Measurements from ENCODE around the gene EIF3D. TPM values are rescaled to one million over a fixed set of nuclear protein-coding genes. Genes with fewer than 3 reads are reported as not detected.
"Not testable (repeated sequence)": the region's sequence is repeated elsewhere in the genome, so short reads cannot be mapped to it uniquely, and the experiment has no call there.

Gene EIF3D
- polyA plus RNA-seq, 1 experiment = 349 TPM

DNA sequence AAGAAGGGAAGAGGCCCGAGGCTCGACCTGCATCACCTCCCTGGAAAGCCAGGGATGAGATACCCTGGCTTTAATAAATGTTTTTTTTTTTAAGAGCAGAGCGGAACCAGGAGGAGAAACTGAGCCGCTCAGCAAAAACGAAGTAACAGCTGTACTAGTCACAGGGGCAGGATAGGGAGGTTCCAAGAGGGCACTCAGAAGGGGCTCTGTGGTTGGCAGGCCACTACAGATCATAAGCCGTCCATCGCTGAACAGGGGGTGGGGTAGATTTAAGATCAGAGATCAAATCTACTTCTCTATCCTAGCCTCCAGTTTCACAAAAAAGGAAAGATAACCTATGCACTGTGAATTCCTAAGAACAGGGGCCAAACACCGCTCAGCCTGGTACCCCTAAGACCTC is 625 bp downstream of the EIF3D start:
- H3K4me3 ChIP-seq (ENCODE audit: low read depth, low read length) = peak overlapping the region; percentile 91
- POLR2A ChIA-PET = interaction anchor here (0.6 to 1.4 kb wide), 3 partner anchors 11 to 426 kb away, joined by 3 to 5 read pairs (median 3); no protein-coding TSS in a partner anchor
- no peaks in the 10 kb centered on the region for H3K27me3 ChIP-seq (ENCODE audit: control insufficient read depth, insufficient read depth, low read length)
- no peak for DNase-seq (ENCODE audit: low read depth, low spot score)
- H3K9me3 ChIP-seq (ENCODE audit: control insufficient read depth, insufficient read depth, low read length) = no peaks in the 10 kb centered on the region; the same call in 1 of the 2 replicates
- CTCF ChIA-PET = interaction anchor here (0.7 to 1.1 kb wide), 4 partner anchors 17 to 487 kb away, joined by 3 read pairs; no protein-coding TSS in a partner anchor
- TF ChIP-seq CTCF (IDR thresholded peaks at IDR 0.05; ENCODE audit: low read depth, low read length) = no peak
- peak overlapping the region; percentile 94 for H3K27ac ChIP-seq (ENCODE audit: low read depth, low read length)

- Histone ChIP-seq H3K9me3 (ENCODE audit: control insufficient read depth, insufficient read depth, low read length) (no peaks in the 10 kb centered on the region), H3K4me3 (ENCODE audit: low read depth, low read length) (no peak overlapping the region), H3K27me3 (ENCODE audit: control insufficient read depth, insufficient read depth, low read length) (no peaks in the 10 kb centered on the region), H3K27ac (ENCODE audit: low read depth, low read length) (no peak overlapping the region)
- TF ChIP-seq CTCF (IDR thresholded peaks at IDR 0.05; ENCODE audit: low read depth, low read length) = no peak
- no peak for DNase-seq (ENCODE audit: low read depth, low spot score)
- ChIA-PET CTCF (interaction anchor here (0.8 to 2.9 kb wide), 2 partner anchors 12 to 251 kb away, joined by 3 to 19 read pairs; no protein-coding TSS in a partner anchor), POLR2A (no interaction called here)
These were observed 6.3 kb downstream of the EIF3D start for GRCh38 chr22:36522662-36523061.

GRCh38 chr22:36520423-36520822 is 8.5 kb downstream of the EIF3D start:
- CTCF ChIA-PET = interaction anchor here (1.7 kb wide), 1 partner anchor 336 kb away, joined by 4 read pairs; no protein-coding TSS in a partner anchor
- Histone ChIP-seq H3K27ac (ENCODE audit: low read depth, low read length) (no peak overlapping the region), H3K27me3 (ENCODE audit: control insufficient read depth, insufficient read depth, low read length) (no peaks in the 10 kb centered on the region), H3K4me3 (ENCODE audit: low read depth, low read length) (no peak overlapping the region), H3K9me3 (ENCODE audit: control insufficient read depth, insufficient read depth, low read length) (no peaks in the 10 kb centered on the region)
- no peak for DNase-seq (ENCODE audit: low read depth, low spot score)
- POLR2A ChIA-PET = interaction anchor here (1.3 kb wide), 1 partner anchor 9 kb away, joined by 8 read pairs; no protein-coding TSS in a partner anchor
- TF ChIP-seq CTCF (IDR thresholded peaks at IDR 0.05; ENCODE audit: low read depth, low read length) = no peak

- DNase-seq (ENCODE audit: low read depth, low spot score); H3K27me3 ChIP-seq (ENCODE audit: control insufficient read depth, insufficient read depth, low read length); POLR2A ChIA-PET; H3K4me3 ChIP-seq (ENCODE audit: low read depth, low read length); H3K9me3 ChIP-seq (ENCODE audit: control insufficient read depth, insufficient read depth, low read length); H3K27ac ChIP-seq (ENCODE audit: low read depth, low read length); CTCF ChIA-PET: not testable (repeated sequence)
These were observed 9.1 kb downstream of the EIF3D start for GRCh38 chr22:36519906-36520305.

- DNase-seq (ENCODE audit: low read depth, low spot score) = no peak
- Histone ChIP-seq H3K27ac (ENCODE audit: low read depth, low read length) (no peak overlapping the region), H3K27me3 (ENCODE audit: control insufficient read depth, insufficient read depth, low read length) (no peaks in the 10 kb centered on the region), H3K4me3 (ENCODE audit: low read depth, low read length) (no peak overlapping the region), H3K9me3 (ENCODE audit: control insufficient read depth, insufficient read depth, low read length) (no peaks in the 10 kb centered on the region)
- no peak for TF ChIP-seq CTCF (IDR thresholded peaks at IDR 0.05; ENCODE audit: low read depth, low read length)
- ChIA-PET POLR2A (no interaction called here), CTCF (no interaction called here)
These were observed 14.2 kb downstream of the EIF3D start for GRCh38 chr22:36514766-36515165.
